Naive thymus-derived CD4-positive, alpha-beta T cell (primary cell): ENCODE results near the gene DHFR2. TPM values are rescaled to one million over a fixed set of nuclear protein-coding genes. Genes with fewer than 3 reads are reported as not detected.
A peak's percentile ranks its signal among the peaks of the same experiment; 100 is the strongest.
"Not testable (repeated sequence)": the region's sequence is repeated elsewhere in the genome, so short reads cannot be mapped to it uniquely, and the experiment has no call there.

Experiments
- ATAC-seq: fragments of 150-1000 bp; cut with Tn5 transposase; 2 replicates; pipeline ENCODE4 v1.10.0; 2021; ENCODE audit warnings: mild to moderate bottlenecking, moderate library complexity
- CTCF ChIA-PET: fragments of 350-600 bp; sonication (Branson Sonifier 250); formaldehyde crosslinking; loops from one replicate; lab custom pipeline; 2021; ENCODE audit warnings: antibody characterized with exemption; lab: Charles Lee
- POLR2A ChIA-PET: fragments of 350-600 bp; sonication (Branson Sonifier 250); formaldehyde crosslinking; loops from one replicate; lab custom pipeline; 2021; ENCODE audit warnings: antibody characterized with exemption, inconsistent platforms; lab: Charles Lee
- DNase-seq, 9 donors: peaks; one replicate each; pipeline versions ENCODE4 v3.0.0 to v3.0.0-alpha.2; 2020 to 2022; ENCODE audit warnings: mixed read lengths in 1 of 9
- H3K27ac ChIP-seq: one replicate; pipeline ENCODE4 v1.7.0; 2013; ENCODE audit warnings: mild to moderate bottlenecking, low read depth, low read length, moderate library complexity
- H3K27me3 ChIP-seq, 2 donors: one replicate each; pipeline ENCODE4 v1.7.0; 2013; ENCODE audit warnings: low read length in 2 of 2, mild to moderate bottlenecking in 2 of 2, moderate library complexity in 2 of 2; ENCODE audit not compliant: control insufficient read depth in 2 of 2, insufficient read depth in 2 of 2
- H3K36me3 ChIP-seq, 3 experiments: 1 replicate in 2 of 3; 2 replicates in 1 of 3; pipeline ENCODE4 v1.7.0; 2013; ENCODE audit warnings: low read length in 3 of 3, mild to moderate bottlenecking in 3 of 3, moderate library complexity in 1 of 3; ENCODE audit not compliant: insufficient read depth in 3 of 3, control insufficient read depth in 2 of 3
- H3K4me1 ChIP-seq, 2 donors: one replicate each; pipeline ENCODE4 v1.7.0; 2013; ENCODE audit warnings: low read length in 2 of 2, mild to moderate bottlenecking in 2 of 2, moderate library complexity in 1 of 2; ENCODE audit not compliant: control insufficient read depth in 2 of 2, insufficient read depth in 2 of 2
- H3K4me3 ChIP-seq: 2 replicates; pipeline ENCODE4 v1.7.0; 2013; ENCODE audit warnings: mild to moderate bottlenecking, low read length
- H3K9me3 ChIP-seq, 3 experiments: 1 replicate in 2 of 3; 2 replicates in 1 of 3; pipeline ENCODE4 v1.7.0; 2013; ENCODE audit warnings: low read length in 3 of 3; ENCODE audit not compliant: control insufficient read depth in 2 of 3
- H3K27ac Mint-ChIP-seq, 9 donors: one replicate each; pipeline ENCODE4 v1.8.0; 2020 to 2022; ENCODE audit warnings: mixed read lengths in 9 of 9, mild to moderate bottlenecking in 8 of 9, moderate library complexity in 5 of 9, inconsistent platforms in 2 of 9
- H3K27me3 Mint-ChIP-seq, 5 donors: one replicate each; pipeline ENCODE4 v1.8.0; 2021 to 2022; ENCODE audit warnings: mixed read lengths in 5 of 5, mild to moderate bottlenecking in 1 of 5
- H3K36me3 Mint-ChIP-seq, 5 donors: one replicate each; pipeline ENCODE4 v1.8.0; 2020 to 2022; ENCODE audit warnings: mixed read lengths in 5 of 5, mild to moderate bottlenecking in 3 of 5, inconsistent platforms in 1 of 5
- H3K4me1 Mint-ChIP-seq, 7 donors: one replicate each; pipeline ENCODE4 v1.8.0; 2020 to 2022; ENCODE audit warnings: mixed read lengths in 7 of 7, mild to moderate bottlenecking in 3 of 7, inconsistent platforms in 1 of 7
- H3K4me3 Mint-ChIP-seq, 10 donors: one replicate each; pipeline ENCODE4 v1.8.0; 2020 to 2022; ENCODE audit warnings: mild to moderate bottlenecking in 10 of 10, mixed read lengths in 10 of 10, moderate library complexity in 6 of 10, inconsistent platforms in 2 of 10
- H3K9me3 Mint-ChIP-seq, 11 donors: one replicate each; pipeline ENCODE4 v1.8.0; 2020 to 2022; ENCODE audit warnings: mixed read lengths in 11 of 11, mild to moderate bottlenecking in 4 of 11, inconsistent platforms in 1 of 11, moderate library complexity in 1 of 11
- intact Hi-C, 2 donors: fragments of 100-400 bp; cut with micrococcal nuclease; formaldehyde crosslinking; loops; one replicate each; pipeline ENCODE4 v1.15.1; 2023
- polyA plus RNA-seq, 2 donors: library from polyadenylated mRNA; unstranded; fragments of 300-500 nt; fragmentation: Illumina TruSeq; gene quantifications; one replicate each; pipeline ENCODE4 v1.2.3, GENCODE V29; 2021
- total RNA-seq, 6 experiments: library from RNA in 5 of 6; stranded (reverse) in 5 of 6; gene quantifications; 1 replicate in 5 of 6; 2 replicates in 1 of 6; pipeline ENCODE4 v1.2.3 and lab custom pipeline; 2021 to 2026

DHFR2 gene
- total and polyA plus RNA-seq, 7 experiments from 2014 or later, result 1.5 to 17.9 (median 5.2) TPM

- intact Hi-C loops, result loop anchor here (1.0 to 10.0 kb wide), 3 partner anchors 17 to 219 kb away; partner anchors contain the start of gene ARL13B (in 1 of the 2)
Observed at GRCh38 chr3:94063496-94064119, 892 bp upstream of the DHFR2 start.

GRCh38 chr3:94061297-94061696 is 1.4 kb downstream of the DHFR2 start:
- peak overlapping the region in 2 of 9 donors; percentile 13 to 19 for H3K27ac Mint-ChIP-seq
- peaks cover 24 to 68% (median 49%) of the 10 kb centered on the region in 7 donors for H3K4me1 Mint-ChIP-seq
- no peak overlapping the region for H3K4me3 ChIP-seq
- H3K27me3 Mint-ChIP-seq, result no peaks in the 10 kb centered on the region
- H3K27me3 ChIP-seq, result no peaks in the 10 kb centered on the region
- no peaks in the 10 kb centered on the region for H3K9me3 Mint-ChIP-seq
- CTCF ChIA-PET, result no interaction called here
- no peaks in the 10 kb centered on the region for H3K9me3 ChIP-seq
- peak overlapping the region in 1 of 10 donors; percentile 53 for H3K4me3 Mint-ChIP-seq
- peaks cover 0 to 11% (median 0%) of the 10 kb centered on the region in 3 experiments for H3K36me3 ChIP-seq
- POLR2A ChIA-PET, result interaction anchor here (0.8 kb wide), 1 partner anchor 82 kb away, joined by 3 read pairs; the partner anchor contains the start of gene ARL13B
- H3K36me3 Mint-ChIP-seq, result peaks cover 3 to 32% (median 18%) of the 10 kb centered on the region in 5 donors
- H3K27ac ChIP-seq, result no peak overlapping the region
- intact Hi-C loops, result loop anchor here in 1 of 2 donors (10.0 kb wide), 1 partner anchor 216 kb away; no protein-coding TSS in a partner anchor
- ATAC-seq (no peak), DNase-seq (no peak)
- peaks cover 18 to 20% of the 10 kb centered on the region in 2 donors for H3K4me1 ChIP-seq

More at GRCh38 chr3:94063496-94064119, 892 bp upstream of the DHFR2 start:
- no peaks in the 10 kb centered on the region for H3K27me3 Mint-ChIP-seq
- H3K4me1 ChIP-seq, result peaks cover 18 to 20% of the 10 kb centered on the region in 2 donors
- H3K27ac ChIP-seq, result peak overlapping the region; percentile 94
- no peaks in the 10 kb centered on the region for H3K27me3 ChIP-seq
- DNase-seq (no peak), ATAC-seq (no peak)
- peaks cover 30 to 75% (median 64%) of the 10 kb centered on the region in 7 donors for H3K4me1 Mint-ChIP-seq
- ChIA-PET POLR2A (interaction anchor here (0.7 to 2.4 kb wide), 11 partner anchors 8 to 90 kb away, joined by 3 to 10 read pairs (median 4); partner anchors contain the start of gene PROS1), CTCF (interaction anchor here (0.6 kb wide), 1 partner anchor 26 kb away, joined by 5 read pairs; no protein-coding TSS in a partner anchor)
- no peaks in the 10 kb centered on the region for H3K9me3 ChIP-seq
- peak overlapping the region; percentile 98 to 100 (median 100) for H3K27ac Mint-ChIP-seq
- peaks cover 18 to 43% (median 38%) of the 10 kb centered on the region in 5 donors for H3K36me3 Mint-ChIP-seq
- H3K4me3 ChIP-seq, result peak overlapping the region; percentile 71
- peak overlapping the region; percentile 93 to 100 (median 98) for H3K4me3 Mint-ChIP-seq
- H3K9me3 Mint-ChIP-seq, result peaks cover 0 to 5% (median 0%) of the 10 kb centered on the region in 11 donors
- H3K36me3 ChIP-seq, result peaks cover 0 to 26% (median 0%) of the 10 kb centered on the region in 3 experiments

GRCh38 chr3:94050546-94050945 is 12.2 kb downstream of the DHFR2 start:
- ATAC-seq, result no peak
- Histone ChIP-seq H3K36me3 (no peaks in the 10 kb centered on the region), H3K4me1 (no peaks in the 10 kb centered on the region), H3K4me3 (no peak overlapping the region), H3K9me3 (no peaks in the 10 kb centered on the region), H3K27me3 (no peaks in the 10 kb centered on the region), H3K27ac (no peak overlapping the region)
- Mint-ChIP-seq H3K9me3 (no peaks in the 10 kb centered on the region), H3K27me3 (no peaks in the 10 kb centered on the region), H3K4me3 (no peak overlapping the region), H3K4me1 (no peaks in the 10 kb centered on the region), H3K27ac (no peak overlapping the region), H3K36me3 (peaks cover 0 to 7% (median 4%) of the 10 kb centered on the region in 5 donors)
- ChIA-PET CTCF (no interaction called here), POLR2A (interaction anchor here (1.3 kb wide), 1 partner anchor 12 kb away, joined by 4 read pairs; the partner anchor contains the start of genes DHFR2 and NSUN3)
- intact Hi-C loops, result no loop called here
- DNase-seq, result no peak

GRCh38 chr3:94049267-94049666 is 13.4 kb downstream of the DHFR2 start:
- Mint-ChIP-seq H3K27ac (no peak overlapping the region), H3K36me3 (peaks cover 0 to 16% (median 9%) of the 10 kb centered on the region in 5 donors), H3K9me3 (no peaks in the 10 kb centered on the region), H3K4me3 (no peak overlapping the region), H3K27me3 (no peaks in the 10 kb centered on the region), H3K4me1 (no peaks in the 10 kb centered on the region)
- Histone ChIP-seq H3K27me3 (no peaks in the 10 kb centered on the region), H3K36me3 (peaks cover 0 to 4% (median 0%) of the 10 kb centered on the region in 3 experiments), H3K9me3 (no peaks in the 10 kb centered on the region), H3K4me1 (no peaks in the 10 kb centered on the region), H3K27ac (no peak overlapping the region), H3K4me3 (no peak overlapping the region)
- intact Hi-C loops, result no loop called here
- ChIA-PET CTCF (interaction anchor here (0.6 kb wide), 1 partner anchor 45 kb away, joined by 4 read pairs; no protein-coding TSS in a partner anchor), POLR2A (interaction anchor here (1.3 kb wide), 1 partner anchor 13 kb away, joined by 4 read pairs; the partner anchor contains the start of genes DHFR2 and NSUN3)
- DNase-seq (no peak), ATAC-seq (no peak)

GRCh38 chr3:94046533-94046932 is 16.2 kb downstream of the DHFR2 start:
- peaks cover 0 to 23% (median 13%) of the 10 kb centered on the region in 5 donors for H3K36me3 Mint-ChIP-seq
- no peaks in the 10 kb centered on the region for H3K4me1 Mint-ChIP-seq
- ChIA-PET CTCF (no interaction called here), POLR2A (no interaction called here)
- no peaks in the 10 kb centered on the region for H3K9me3 Mint-ChIP-seq
- no peak overlapping the region for H3K4me3 Mint-ChIP-seq
- ATAC-seq (no peak), DNase-seq (no peak)
- Histone ChIP-seq H3K4me3 (no peak overlapping the region), H3K36me3 (peaks cover 0 to 7% (median 0%) of the 10 kb centered on the region in 3 experiments), H3K4me1 (no peaks in the 10 kb centered on the region), H3K27ac (no peak overlapping the region), H3K27me3 (no peaks in the 10 kb centered on the region), H3K9me3 (no peaks in the 10 kb centered on the region)
- H3K27me3 Mint-ChIP-seq, result no peaks in the 10 kb centered on the region
- no peak overlapping the region for H3K27ac Mint-ChIP-seq
- intact Hi-C loops, result no loop called here

- H3K27me3 Mint-ChIP-seq, DNase-seq, H3K4me3 ChIP-seq, intact Hi-C loops, POLR2A ChIA-PET, CTCF ChIA-PET, H3K4me1 Mint-ChIP-seq, H3K9me3 Mint-ChIP-seq, H3K9me3 ChIP-seq, H3K36me3 ChIP-seq, H3K27ac ChIP-seq, ATAC-seq, H3K4me1 ChIP-seq, H3K4me3 Mint-ChIP-seq, H3K27me3 ChIP-seq: not testable (repeated sequence)
- Mint-ChIP-seq H3K36me3 (peaks cover 0 to 23% (median 13%) of the 10 kb centered on the region in 5 donors), H3K27ac (peak overlapping the region in 1 of 9 donors; percentile 55)
Observed at GRCh38 chr3:94044100-94044936, 18.4 kb downstream of the DHFR2 start.
